ENCODE data around the gene PSMB3.
"Not testable (repeated sequence)": the region's sequence is repeated elsewhere in the genome, so short reads cannot be mapped to it uniquely, and the experiment has no call there.

The PSMB3 gene

DNA sequence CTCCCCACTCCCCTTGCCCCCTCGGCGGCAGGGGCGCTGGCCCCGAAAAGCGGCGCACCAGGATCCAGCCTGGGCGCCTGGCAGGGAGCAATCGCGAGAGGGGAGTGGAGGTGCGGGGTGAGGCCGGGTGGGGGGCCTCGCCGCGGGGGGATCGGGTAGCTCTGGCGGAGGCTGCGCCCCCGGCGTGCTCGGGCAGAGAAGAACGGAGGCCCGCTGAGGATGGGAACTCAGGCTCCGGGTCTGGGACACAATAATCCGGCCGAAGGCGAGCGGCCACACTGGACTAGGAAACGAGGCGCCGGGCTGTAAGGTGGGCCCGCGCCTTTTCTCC, 3.7 kb upstream of the PSMB3 start:
- H3K4me3 ChIP-seq (ENCODE audit: low read depth, low read length) = peak overlapping the region; percentile 69

DNA sequence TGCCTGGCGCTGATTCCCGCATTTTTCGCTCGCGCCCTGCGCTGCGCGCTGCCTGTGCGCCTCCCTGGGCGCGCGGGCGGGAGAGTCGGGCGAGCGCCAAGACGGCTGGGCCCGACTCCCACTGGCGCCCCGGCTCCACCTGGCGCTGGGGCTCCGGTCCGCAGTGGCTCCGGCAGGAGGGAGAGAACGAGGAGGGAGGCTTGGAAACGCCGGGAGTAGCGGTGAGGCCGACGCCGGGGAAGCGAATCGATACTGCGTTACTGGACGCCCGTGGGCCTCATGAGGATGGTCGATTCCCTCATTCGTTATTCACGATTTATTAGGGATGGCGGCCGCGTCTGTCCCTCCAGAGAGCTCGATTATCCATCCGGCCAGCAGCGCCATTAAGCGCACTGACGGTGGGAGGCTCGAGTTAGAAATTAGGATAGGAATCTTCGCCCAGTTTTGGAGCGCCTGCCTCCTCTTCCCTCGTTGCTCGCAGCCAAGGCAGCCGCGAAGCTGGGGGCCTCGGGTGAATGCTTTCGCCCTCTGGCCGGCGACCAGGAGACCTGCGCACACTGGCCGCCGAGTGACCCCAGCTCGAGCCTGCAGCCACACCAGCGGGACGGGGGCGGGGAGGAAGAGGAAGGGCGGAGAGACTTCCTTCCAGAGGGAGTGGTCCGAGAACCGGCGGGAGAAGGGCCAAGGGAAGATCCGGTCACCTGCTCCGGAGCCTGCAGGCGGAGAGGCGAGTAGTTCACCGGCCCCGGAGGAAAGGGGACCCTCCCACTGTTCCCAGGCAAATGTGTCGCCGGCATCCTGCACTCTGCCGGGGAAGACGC, 3.1 kb upstream of the PSMB3 start:
- H3K4me3 ChIP-seq (ENCODE audit: low read depth, low read length) = peak overlapping the region; percentile 69

DNA sequence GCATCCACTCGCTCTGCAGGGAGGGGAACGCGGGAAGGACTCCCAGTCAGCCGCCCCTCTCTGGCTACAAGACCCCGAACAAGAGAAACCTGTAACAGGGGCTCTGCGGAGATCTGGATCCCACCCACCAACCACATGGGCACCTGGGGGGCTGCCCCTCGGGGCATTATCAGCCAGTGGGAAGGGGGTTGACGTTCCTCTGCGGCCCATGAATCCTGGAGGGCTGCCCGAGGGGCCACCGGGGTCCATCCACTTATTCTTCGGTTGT, 2.6 kb upstream of the PSMB3 start:
- H3K4me3 ChIP-seq (ENCODE audit: low read depth, low read length) = peak overlapping the region; percentile 69

DNA sequence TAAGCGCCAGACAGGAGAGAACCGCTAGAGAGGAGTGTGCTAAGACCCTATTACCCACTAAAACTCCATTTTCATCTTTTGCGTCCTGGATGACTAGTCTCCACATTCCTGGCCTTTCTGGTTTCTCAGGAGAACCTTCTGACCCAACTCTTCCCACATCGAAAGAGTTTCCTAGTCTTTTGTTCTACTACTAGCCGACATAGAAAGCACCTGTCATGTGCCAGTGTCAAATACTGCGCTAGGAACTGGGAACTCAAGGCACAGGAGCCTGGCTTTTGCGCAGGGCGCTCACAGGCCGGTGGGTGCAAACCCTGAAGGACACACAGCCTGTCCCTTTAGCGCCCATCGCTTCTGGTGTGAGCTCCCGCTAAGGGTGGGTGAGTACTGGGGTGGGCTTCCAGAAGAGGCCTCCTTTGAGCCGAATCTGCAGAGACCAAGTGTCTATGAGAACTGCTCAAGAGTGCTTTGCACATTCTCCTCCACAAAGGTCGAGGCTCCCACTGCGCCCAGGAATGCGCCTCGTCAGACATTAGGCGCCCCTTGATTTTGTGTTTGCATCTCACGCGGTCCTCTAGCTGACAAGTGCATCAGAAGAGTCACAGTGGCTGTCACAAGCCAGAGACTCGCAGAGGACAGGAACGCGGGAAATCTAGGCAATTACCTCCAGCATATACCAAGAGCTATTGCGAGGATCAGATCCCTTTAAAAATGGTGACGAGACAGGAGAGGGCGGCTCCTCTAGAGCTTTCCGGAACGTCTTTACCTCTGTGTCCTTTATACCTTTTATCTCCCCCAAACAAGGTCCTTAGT, 2.0 kb upstream of the PSMB3 start:
- H3K4me3 ChIP-seq (ENCODE audit: low read depth, low read length) = peak overlapping the region; percentile 69

DNA sequence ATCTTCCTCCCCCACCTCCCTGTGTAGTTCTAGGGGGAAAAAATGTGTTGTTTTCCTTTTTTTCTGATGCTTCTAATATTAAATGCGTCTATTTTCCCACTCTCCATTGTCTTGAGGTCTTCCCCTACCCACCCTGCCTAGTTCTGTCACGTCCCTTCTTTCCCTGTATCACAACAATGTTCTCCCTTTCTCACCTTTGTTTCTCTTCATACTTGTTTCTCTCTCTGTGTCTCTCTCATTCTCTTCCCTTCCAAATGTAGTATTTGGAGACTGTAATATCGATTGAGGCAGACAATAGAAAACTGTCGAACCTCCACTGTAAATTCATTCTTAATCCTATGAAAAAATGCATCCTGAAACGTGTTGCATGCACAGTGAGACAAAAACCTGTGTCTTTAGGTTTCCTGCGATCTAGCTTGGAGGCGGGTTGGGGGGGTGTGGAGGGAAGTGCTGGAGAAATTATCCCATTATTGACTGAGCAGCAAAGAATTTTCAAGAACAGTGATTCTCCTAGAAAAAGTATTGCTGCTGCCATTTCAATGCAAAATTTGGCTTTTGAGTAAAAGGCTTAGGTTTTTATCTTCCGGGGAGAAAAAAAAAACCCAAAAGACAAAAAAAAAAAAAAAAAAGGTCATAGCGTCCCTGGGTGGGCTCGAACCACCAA, 1.3 kb upstream of the PSMB3 start:
- H3K4me3 ChIP-seq (ENCODE audit: low read depth, low read length) = peak overlapping the region; percentile 69

DNA sequence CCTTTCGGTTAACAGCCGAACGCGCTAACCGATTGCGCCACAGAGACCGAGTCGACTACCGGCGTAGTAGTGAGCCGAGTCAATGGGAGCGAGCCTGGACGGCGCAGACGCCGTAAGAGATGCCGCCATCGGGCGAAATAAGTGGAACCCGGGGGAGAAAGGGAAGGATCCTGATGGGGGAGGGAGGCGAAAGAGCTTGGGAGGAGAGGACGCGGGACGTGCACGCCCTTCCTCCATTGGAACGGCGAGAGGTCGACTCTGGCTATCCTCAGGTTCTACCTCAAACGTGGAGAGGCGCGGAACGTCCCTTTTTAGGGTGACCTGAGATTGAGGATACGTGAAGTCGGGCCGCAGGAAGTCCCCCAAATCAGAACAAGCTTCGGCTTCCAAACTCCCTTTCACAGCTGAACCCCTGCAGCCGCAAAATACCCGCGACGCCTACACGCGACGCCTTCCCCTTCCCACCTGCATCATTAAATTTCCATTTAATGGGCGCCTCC, 683 bp upstream of the PSMB3 start:
- peak overlapping the region; percentile 95 for H3K4me3 ChIP-seq (ENCODE audit: low read depth, low read length)

DNA sequence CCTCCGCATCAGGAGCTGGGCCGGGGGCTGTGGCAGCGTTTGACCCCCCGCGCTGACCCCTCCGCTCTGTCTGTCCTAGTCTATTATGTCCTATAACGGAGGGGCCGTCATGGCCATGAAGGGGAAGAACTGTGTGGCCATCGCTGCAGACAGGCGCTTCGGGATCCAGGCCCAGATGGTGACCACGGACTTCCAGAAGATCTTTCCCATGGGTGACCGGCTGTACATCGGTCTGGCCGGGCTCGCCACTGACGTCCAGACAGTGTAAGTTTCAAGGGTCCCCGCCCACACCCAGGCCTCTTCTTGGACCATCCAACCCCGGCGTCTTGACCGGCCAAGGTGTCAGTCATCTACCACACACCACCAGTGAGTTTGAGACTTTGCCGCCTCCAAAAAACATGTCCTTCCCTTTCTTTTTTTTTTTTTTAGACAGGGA, 548 bp downstream of the PSMB3 start:
- peak overlapping the region; percentile 95 for H3K4me3 ChIP-seq (ENCODE audit: low read depth, low read length)

DNA sequence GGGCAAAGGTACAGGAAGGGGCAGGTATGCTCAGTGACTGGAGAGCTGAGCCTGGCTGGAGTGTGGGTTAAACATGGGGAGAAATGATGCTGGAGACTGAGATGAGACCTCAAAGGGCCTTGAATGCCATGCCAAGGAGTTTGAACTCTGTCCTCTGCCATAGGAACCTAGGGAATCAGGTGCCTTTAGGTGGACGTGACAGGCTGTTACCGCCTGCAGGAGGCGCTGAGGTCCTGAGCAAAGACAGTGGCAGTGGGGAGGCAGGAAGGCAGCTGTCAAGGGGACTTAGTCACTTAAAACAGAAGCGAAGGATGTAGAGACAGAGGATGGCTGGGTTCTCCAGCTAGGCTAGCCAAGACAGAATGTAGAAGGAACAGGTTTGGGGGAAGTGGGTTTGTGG, 9.1 kb downstream of the PSMB3 start:
- no peak overlapping the region for H3K4me3 ChIP-seq (ENCODE audit: low read depth, low read length)

DNA sequence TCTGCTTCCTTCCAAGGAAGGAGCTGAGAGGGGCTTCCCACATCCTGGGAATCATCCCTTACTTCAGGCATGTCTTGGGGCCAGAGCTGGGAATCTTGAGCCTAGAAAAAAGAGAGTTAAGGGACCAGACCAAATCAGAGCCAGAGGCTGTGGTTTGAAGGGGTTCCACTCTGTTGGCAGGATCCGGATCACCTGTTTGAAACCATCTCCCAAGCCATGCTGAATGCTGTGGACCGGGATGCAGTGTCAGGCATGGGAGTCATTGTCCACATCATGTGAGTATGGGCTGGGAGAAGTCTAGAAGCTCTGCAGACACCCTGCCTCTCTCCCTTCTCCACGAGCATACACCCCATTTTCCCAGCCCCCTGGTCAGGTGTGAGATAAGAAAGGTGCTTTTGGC, 9.7 kb downstream of the PSMB3 start:
- no peak overlapping the region for H3K4me3 ChIP-seq (ENCODE audit: low read depth, low read length)

DNA sequence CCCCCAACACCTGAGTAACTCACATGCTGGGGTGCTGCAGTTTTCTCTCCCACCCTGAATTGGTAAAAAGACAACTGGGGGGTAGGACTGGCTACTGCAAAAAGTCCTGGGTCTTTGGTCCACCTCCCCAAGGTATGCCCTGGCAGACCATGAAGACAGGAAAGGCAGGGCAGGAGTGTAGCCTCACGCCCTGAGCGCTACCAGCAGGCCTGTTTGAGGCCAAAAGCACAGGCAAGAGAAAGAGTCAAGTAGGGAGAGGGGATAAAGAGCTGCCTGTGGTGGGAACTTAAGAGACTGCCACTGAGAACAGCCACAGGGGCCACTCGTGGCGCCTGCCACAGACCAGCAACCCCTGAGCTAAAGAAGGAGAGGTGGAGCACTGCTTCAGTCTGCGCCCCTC, 13.8 kb downstream of the PSMB3 start:
- no peak overlapping the region for H3K4me3 ChIP-seq (ENCODE audit: low read depth, low read length)

DNA sequence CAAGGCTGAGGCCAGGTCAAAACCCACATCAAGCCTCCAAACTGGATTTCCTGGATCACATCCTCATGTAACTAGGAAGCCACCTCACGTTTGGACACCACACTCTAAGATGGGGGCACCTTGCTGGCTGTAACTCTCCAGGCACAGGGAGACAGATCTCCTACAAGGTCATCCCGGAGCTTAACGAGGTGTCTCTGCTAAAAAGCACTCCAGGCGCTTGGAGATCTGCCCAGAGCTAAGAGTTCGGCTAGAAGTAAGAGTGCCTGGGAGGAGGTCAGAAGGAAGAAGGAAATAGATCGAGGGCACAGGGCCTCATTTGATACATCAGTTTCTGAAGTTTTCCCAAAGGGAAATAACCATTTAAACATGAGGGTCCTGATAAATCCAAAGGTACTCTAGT, 15.9 kb downstream of the PSMB3 start:
- no peak overlapping the region for H3K4me3 ChIP-seq (ENCODE audit: low read depth, low read length)

DNA sequence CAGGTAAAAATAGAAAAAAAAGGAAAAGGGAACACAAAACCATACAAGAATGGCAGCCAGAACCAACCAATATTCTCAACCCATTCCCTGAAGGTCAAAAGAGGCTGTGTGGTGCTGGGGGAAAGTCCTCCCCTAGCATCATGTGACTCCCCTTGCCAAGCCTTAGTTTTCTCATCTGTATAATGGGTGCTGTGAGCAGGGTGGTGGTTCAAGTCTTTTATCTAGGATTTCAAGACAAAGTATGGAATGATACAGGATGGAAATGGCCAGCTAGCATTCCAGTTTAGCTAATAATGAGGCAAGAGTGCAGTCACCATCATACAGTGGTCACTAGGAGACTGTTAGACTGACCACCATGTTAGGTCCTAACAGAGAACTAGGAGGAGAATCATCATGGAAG, 20.7 kb downstream of the PSMB3 start:
- no peak overlapping the region for H3K4me3 ChIP-seq (ENCODE audit: low read depth, low read length)

DNA sequence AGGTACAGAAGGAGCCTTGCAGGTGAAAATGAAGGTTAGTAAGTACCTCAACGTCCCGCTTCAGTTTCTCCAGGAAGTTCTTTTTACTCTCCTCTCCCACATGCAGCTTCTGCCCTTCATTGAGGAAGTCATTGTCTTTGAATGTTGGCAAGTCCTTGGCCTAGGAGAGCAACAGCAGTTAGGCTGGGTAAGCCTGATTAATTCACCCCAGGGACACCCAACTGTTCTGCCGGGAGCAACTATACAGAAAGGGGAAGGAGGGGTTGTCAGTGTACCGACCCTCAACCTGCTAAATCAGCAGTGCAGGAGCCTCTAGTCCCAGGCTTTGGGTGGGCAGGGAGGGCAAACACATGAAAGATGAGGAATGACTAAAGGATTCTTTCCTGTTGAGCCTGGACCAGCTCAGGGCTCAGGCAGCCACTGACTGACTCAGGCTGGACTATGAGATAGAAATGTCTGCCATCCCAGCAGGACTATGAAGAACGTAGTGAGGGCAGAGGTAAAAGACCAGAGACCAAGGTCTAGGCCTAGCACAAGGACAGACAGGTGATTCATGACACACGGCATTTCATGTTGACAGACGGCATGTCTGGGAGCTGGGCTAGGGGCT, 25.2 kb downstream of the PSMB3 start:
- no peak overlapping the region for H3K4me3 ChIP-seq (ENCODE audit: low read depth, low read length)

DNA sequence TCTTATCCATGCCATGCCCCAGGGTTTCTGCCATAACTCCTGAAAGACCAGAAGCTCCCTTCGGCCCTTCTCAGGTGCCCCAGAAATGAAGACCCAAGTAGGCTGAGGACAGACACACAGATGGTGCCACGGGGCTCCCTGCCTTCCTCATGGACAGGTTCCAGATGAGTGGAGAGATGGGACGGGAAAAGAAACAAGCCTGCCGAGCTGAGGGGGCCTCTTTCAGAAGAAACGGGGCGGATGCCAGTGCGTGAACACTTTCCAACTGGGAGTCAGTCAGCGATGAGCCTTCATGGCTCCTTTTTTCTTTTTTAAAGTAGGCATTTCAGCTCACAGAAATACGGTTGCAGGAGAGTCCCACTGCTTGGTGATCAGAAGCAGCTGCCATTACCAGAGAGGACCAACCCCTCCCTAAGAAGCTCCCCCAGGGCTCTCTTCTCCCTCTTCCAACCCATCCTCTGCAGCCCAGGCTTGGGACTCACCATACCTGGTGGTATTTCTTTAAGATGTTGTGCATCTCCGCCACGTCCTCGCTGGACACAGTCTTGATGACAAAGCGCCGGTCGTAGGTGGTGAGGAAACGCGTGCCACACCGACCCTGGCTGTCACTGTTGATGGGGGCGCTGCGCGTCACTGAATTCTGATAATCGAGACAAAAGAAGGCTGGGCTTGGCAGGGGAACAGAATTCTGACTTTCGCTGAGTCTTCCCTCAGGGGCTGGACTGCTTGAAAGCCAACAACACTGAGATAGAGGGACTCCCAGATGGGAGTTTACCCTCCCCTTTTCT, 27.6 kb downstream of the PSMB3 start:
- H3K4me3 ChIP-seq (ENCODE audit: low read depth, low read length) = no peak overlapping the region

DNA sequence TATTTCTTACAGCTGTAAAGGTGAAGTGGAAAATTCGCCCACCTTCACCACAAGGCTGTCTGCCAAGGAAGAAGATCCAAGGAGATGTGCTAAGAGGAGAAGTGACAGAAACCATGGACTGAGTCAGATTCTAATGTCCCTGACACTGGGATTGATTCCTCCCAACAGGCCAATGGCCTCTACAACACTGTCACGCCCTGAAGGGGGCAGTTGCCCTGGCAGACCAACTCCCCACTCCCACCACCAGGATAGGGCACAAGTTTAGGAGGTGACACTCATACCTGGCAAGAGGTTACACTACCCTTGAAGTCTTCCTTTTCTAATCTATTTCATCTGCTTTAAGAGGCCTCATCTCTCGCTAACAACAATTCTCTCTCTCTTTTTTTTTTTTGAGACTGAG, 30.7 kb downstream of the PSMB3 start:
- no peak overlapping the region for H3K4me3 ChIP-seq (ENCODE audit: low read depth, low read length)

DNA sequence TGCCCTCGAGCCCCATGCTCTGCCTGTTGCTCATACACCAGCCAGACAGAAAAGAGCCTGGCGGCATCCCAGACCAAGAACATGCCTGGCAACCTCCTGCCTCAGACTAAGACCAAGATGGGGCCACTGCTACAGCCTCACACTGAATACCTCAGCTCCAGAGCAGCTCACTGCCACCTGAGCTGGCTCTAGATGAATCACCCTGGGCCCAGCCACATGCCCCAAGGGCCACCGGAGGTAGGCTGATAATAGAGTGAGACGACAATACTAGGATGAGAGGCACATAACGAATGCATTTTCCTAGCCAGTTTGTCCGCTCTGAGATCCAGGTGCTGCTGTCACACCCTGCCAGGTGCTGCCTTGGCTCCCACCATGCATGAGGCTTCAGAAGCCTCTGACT, 33.8 kb downstream of the PSMB3 start:
- H3K4me3 ChIP-seq (ENCODE audit: low read depth, low read length) = no peak overlapping the region

DNA sequence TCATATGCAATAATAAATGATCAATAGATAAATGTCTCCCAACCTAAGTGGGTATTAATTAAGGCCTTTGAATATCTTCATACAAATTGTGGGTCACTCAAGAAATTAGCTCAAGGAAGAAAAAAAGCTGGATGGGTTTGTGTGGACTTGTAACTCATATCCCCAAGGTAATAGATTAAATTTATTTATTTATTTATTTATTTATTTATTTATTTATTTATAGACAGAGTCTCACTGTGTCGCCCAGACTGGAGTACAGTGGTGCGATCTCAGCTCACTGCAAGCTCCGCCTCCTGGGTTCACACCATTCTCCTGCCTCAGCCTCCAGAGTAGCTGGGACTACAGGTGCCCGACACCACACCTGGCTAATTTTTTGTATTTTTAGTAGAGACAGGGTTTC, 35.5 kb downstream of the PSMB3 start:
- not testable (repeated sequence) for H3K4me3 ChIP-seq (ENCODE audit: low read depth, low read length)

DNA sequence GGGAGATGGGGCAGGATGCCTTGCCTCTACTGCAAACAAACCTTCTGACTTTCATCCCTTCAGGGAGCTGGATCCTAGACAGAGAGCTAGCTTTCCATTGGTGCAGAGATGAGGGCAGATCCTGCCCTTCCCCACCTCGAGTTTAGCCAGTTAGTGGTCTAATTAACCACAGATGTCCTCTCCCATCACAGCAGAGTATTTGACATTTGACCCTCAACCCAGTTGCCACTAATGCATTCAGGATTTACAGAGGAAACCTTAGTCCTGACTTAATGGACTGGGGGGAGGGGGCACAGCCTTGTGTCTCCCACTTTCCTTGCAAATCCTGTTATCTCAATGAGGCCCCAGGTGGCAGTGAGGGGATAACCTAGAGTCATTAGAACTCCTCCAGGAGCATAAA, 36.6 kb downstream of the PSMB3 start:
- H3K4me3 ChIP-seq (ENCODE audit: low read depth, low read length) = no peak overlapping the region

DNA sequence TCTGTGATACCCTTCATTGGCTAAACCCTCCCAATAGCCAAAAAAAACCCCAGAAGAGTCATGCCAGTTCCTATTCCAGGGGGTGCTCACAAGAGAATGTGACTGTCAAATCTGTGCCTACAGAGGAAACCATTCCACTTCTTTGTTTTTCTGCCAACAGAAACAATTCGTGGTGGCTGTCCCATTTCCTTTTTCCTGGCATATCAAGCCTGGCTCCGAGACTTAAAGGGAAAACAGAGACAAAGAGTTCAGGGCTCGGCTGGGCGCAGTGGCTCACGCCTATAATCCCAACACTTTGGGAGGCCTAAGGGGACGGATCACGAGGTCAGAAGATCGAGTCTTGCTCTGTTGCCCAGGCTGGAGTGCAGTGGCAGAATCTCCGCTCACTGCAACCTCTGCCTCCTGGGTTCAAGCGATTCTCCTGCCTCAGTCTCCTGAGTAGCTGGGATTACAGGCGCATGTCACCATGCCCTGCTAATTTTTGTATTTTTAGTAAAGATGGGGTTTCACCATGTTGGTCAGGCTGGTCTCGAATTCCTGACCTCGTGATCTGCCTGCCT, 37.7 kb downstream of the PSMB3 start:
- H3K4me3 ChIP-seq (ENCODE audit: low read depth, low read length) = not testable (repeated sequence)

DNA sequence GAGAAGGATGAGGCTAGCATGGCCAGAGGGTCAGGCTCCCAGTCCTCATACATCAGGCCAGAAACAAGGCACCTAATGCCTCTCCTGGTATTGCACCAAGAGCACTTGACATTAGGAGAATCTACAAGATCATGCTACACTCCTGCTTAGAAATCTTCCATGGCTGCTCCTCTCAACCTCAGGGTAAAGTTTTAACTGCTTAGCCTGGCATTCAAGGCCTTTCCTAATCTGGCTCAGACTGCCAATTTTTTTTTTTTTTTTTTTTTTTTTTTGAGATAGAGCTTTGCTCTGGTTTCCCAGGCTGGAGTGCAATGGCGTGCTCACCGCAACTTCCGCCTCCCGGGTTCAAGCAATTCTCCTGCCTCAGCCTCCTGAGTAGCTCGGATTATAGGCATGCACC, 38.6 kb downstream of the PSMB3 start:
- no peak overlapping the region for H3K4me3 ChIP-seq (ENCODE audit: low read depth, low read length)

All from iPS-11a (cell line).